ENCODE results near the gene WDFY2. TPM values are rescaled to one million over a fixed set of nuclear protein-coding genes. Genes with fewer than 3 reads are reported as not detected.
A peak's percentile ranks its signal among the peaks of the same experiment; 100 is the strongest.

Gene WDFY2
- total RNA-seq, 1 donor from 2014 or later: 20.7 TPM

- H3K4me1 Mint-ChIP-seq (ENCODE audit: unreplicated experiment): peaks cover 34% of the 10 kb centered on the region
- peak overlapping the region; percentile 79 for H3K27ac Mint-ChIP-seq (ENCODE audit: unreplicated experiment)
- no peak for DNase-seq (ENCODE audit: extremely low spot score, unreplicated experiment)
- peak overlapping the region; percentile 73 for H3K4me3 Mint-ChIP-seq (ENCODE audit: unreplicated experiment)
- H3K36me3 Mint-ChIP-seq (ENCODE audit: unreplicated experiment): no peaks in the 10 kb centered on the region
- no peaks in the 10 kb centered on the region for H3K9me3 Mint-ChIP-seq (ENCODE audit: unreplicated experiment)
- H3K27me3 Mint-ChIP-seq (ENCODE audit: unreplicated experiment): no peaks in the 10 kb centered on the region
- TF ChIP-seq CTCF (IDR thresholded peaks at IDR 0.05): no peak
Measured at GRCh38 chr13:51804295-51805172, 220.3 kb downstream of the WDFY2 start.

GRCh38 chr13:51805313-51805712 is 221.1 kb downstream of the WDFY2 start:
- Mint-ChIP-seq H3K4me3 (ENCODE audit: unreplicated experiment) (peak overlapping the region; percentile 73), H3K27ac (ENCODE audit: unreplicated experiment) (peak overlapping the region; percentile 79), H3K36me3 (ENCODE audit: unreplicated experiment) (no peaks in the 10 kb centered on the region), H3K9me3 (ENCODE audit: unreplicated experiment) (no peaks in the 10 kb centered on the region), H3K27me3 (ENCODE audit: unreplicated experiment) (no peaks in the 10 kb centered on the region), H3K4me1 (ENCODE audit: unreplicated experiment) (peaks cover 34% of the 10 kb centered on the region)
- no peak for DNase-seq (ENCODE audit: extremely low spot score, unreplicated experiment)
- no peak for TF ChIP-seq CTCF (IDR thresholded peaks at IDR 0.05)

- no peak for DNase-seq (ENCODE audit: extremely low spot score, unreplicated experiment)
- TF ChIP-seq CTCF (IDR thresholded peaks at IDR 0.05): no peak
- H3K4me3 Mint-ChIP-seq (ENCODE audit: unreplicated experiment): no peak overlapping the region
- no peak overlapping the region for H3K27ac Mint-ChIP-seq (ENCODE audit: unreplicated experiment)
- H3K4me1 Mint-ChIP-seq (ENCODE audit: unreplicated experiment): peaks cover 34% of the 10 kb centered on the region
- H3K36me3 Mint-ChIP-seq (ENCODE audit: unreplicated experiment): no peaks in the 10 kb centered on the region
- no peaks in the 10 kb centered on the region for H3K27me3 Mint-ChIP-seq (ENCODE audit: unreplicated experiment)
- H3K9me3 Mint-ChIP-seq (ENCODE audit: unreplicated experiment): no peaks in the 10 kb centered on the region
Measured at GRCh38 chr13:51805925-51806324, 221.7 kb downstream of the WDFY2 start.

- Mint-ChIP-seq H3K4me1 (ENCODE audit: unreplicated experiment) (peaks cover 30% of the 10 kb centered on the region), H3K9me3 (ENCODE audit: unreplicated experiment) (no peaks in the 10 kb centered on the region), H3K27me3 (ENCODE audit: unreplicated experiment) (no peaks in the 10 kb centered on the region), H3K27ac (ENCODE audit: unreplicated experiment) (no peak overlapping the region), H3K36me3 (ENCODE audit: unreplicated experiment) (no peaks in the 10 kb centered on the region), H3K4me3 (ENCODE audit: unreplicated experiment) (no peak overlapping the region)
- no peak for TF ChIP-seq CTCF (IDR thresholded peaks at IDR 0.05)
- no peak for DNase-seq (ENCODE audit: extremely low spot score, unreplicated experiment)
Measured at GRCh38 chr13:51806566-51806965, 222.3 kb downstream of the WDFY2 start.

GRCh38 chr13:51807041-51807440 is 222.8 kb downstream of the WDFY2 start:
- no peak for DNase-seq (ENCODE audit: extremely low spot score, unreplicated experiment)
- no peak for TF ChIP-seq CTCF (IDR thresholded peaks at IDR 0.05)
- Mint-ChIP-seq H3K9me3 (ENCODE audit: unreplicated experiment) (no peaks in the 10 kb centered on the region), H3K4me3 (ENCODE audit: unreplicated experiment) (no peak overlapping the region), H3K27ac (ENCODE audit: unreplicated experiment) (no peak overlapping the region), H3K4me1 (ENCODE audit: unreplicated experiment) (peaks cover 25% of the 10 kb centered on the region), H3K27me3 (ENCODE audit: unreplicated experiment) (no peaks in the 10 kb centered on the region), H3K36me3 (ENCODE audit: unreplicated experiment) (no peaks in the 10 kb centered on the region)

Data from osteocyte (in vitro differentiated cells).